ENCODE results near the gene KCNJ1. TPM values are rescaled to one million over a fixed set of nuclear protein-coding genes. Genes with fewer than 3 reads are reported as not detected.

The KCNJ1 gene
- polyA plus RNA-seq, 1 of the 3 experiments (the other 2 are of a cell fraction): not detected

DNA sequence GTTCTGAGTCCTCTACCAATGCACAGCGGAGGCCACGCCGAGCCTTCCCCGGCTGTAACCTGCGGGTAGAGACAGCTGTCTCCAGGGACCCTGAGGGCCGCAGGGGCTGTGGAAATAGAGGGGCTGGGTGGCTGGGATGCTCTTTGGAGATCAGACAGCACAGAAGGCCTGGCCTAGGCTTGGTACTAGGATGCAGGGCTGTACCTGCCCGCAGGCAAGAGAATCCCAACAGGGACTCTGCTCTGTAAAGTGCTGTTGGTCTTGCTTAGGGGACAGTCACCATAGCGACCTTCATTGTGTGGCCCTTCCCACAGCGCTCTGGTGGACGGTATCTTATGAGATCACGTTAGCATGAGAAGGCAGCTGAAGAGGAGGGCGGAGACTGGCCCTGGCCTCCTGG, 12.7 kb upstream of the KCNJ1 start:
- H3K4me3 ChIP-seq (ENCODE audit: low read depth in 2 of 2, low read length in 1 of 2): no peak overlapping the region
- H3K79me2 ChIP-seq (ENCODE audit: insufficient read depth): no peaks in the 10 kb centered on the region
- H3K36me3 ChIP-seq (replicated peaks in 1 of 2; ENCODE audit: control insufficient read depth in 1 of 2, insufficient read depth in 2 of 2, low read length in 1 of 2): no peaks in the 10 kb centered on the region
- H3K9me3 ChIP-seq: no peaks in the 10 kb centered on the region
- no peak overlapping the region for H3K9ac ChIP-seq
- POLR2A ChIA-PET: no interaction called here
- CTCF ChIA-PET: interaction anchor here (1.3 to 4.9 kb wide), 2 partner anchors 11 to 77 kb away, joined by 5 to 61 read pairs; no protein-coding TSS in a partner anchor
- no peak for TF ChIP-seq MEF2A (IDR thresholded peaks at IDR 0.05; ENCODE audit: borderline replicate concordance, low read depth)
- TF ChIP-seq, protein P1, sequence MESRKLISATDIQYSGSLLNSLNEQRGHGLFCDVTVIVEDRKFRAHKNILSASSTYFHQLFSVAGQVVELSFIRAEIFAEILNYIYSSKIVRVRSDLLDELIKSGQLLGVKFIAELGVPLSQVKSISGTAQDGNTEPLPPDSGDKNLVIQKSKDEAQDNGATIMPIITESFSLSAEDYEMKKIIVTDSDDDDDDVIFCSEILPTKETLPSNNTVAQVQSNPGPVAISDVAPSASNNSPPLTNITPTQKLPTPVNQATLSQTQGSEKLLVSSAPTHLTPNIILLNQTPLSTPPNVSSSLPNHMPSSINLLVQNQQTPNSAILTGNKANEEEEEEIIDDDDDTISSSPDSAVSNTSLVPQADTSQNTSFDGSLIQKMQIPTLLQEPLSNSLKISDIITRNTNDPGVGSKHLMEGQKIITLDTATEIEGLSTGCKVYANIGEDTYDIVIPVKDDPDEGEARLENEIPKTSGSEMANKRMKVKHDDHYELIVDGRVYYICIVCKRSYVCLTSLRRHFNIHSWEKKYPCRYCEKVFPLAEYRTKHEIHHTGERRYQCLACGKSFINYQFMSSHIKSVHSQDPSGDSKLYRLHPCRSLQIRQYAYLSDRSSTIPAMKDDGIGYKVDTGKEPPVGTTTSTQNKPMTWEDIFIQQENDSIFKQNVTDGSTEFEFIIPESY (IDR thresholded peaks at IDR 0.05; ENCODE audit: borderline replicate concordance, low read depth): no peak
- TF ChIP-seq RXRA (IDR thresholded peaks at IDR 0.05; ENCODE audit: borderline replicate concordance, low read depth): no peak
- TF ChIP-seq, protein P2, sequence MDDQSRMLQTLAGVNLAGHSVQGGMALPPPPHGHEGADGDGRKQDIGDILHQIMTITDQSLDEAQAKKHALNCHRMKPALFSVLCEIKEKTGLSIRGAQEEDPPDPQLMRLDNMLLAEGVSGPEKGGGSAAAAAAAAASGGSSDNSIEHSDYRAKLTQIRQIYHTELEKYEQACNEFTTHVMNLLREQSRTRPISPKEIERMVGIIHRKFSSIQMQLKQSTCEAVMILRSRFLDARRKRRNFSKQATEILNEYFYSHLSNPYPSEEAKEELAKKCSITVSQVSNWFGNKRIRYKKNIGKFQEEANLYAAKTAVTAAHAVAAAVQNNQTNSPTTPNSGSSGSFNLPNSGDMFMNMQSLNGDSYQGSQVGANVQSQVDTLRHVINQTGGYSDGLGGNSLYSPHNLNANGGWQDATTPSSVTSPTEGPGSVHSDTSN (IDR thresholded peaks at IDR 0.05): no peak
- TF ChIP-seq FOXJ3 (CRISPR knock-in tag; IDR thresholded peaks at IDR 0.05): no peak
- no peak for TF ChIP-seq GATA2 (CRISPR knock-in tag; IDR thresholded peaks at IDR 0.05)
- no peak for TF ChIP-seq EZH2phosphoT487 (IDR thresholded peaks at IDR 0.05; ENCODE audit: borderline replicate concordance, low read depth)
- no peak for TF ChIP-seq RCOR1 (IDR thresholded peaks at IDR 0.05; ENCODE audit: low read length)
- TF ChIP-seq TAF1 (IDR thresholded peaks at IDR 0.05; ENCODE audit: borderline replicate concordance, low read depth, low read length): no peak
- no peak for TF ChIP-seq SIN3A (IDR thresholded peaks at IDR 0.05; ENCODE audit: borderline replicate concordance, low read depth, low read length)
- TF ChIP-seq FOSL2 (IDR thresholded peaks at IDR 0.05; ENCODE audit: borderline replicate concordance, low read depth): no peak
- TF ChIP-seq ELF1 (IDR thresholded peaks at IDR 0.05): no peak
- no peak for TF ChIP-seq CHD2 (IDR thresholded peaks at IDR 0.05; ENCODE audit: low read length, partially characterized antibody)
- no peak for TF ChIP-seq MXI1 (IDR thresholded peaks at IDR 0.05; ENCODE audit: low read depth, low read length)
- TF ChIP-seq NRF1 (IDR thresholded peaks at IDR 0.05; ENCODE audit: low read depth, low read length): no peak
- no peak for TF ChIP-seq TCF12 (IDR thresholded peaks at IDR 0.05)
- no peak for TF ChIP-seq TEAD4 (IDR thresholded peaks at IDR 0.05; ENCODE audit: borderline replicate concordance, insufficient read depth)
- TF ChIP-seq SMC3 (IDR thresholded peaks at IDR 0.05; ENCODE audit: low read depth, low read length): no peak
- TF ChIP-seq FOXM1 (IDR thresholded peaks at IDR 0.05; ENCODE audit: low read depth): no peak
- H3K4me2 ChIP-seq: no peak overlapping the region
- H3K27ac ChIP-seq (ENCODE audit: low read depth in 2 of 2, low read length in 1 of 2): no peak overlapping the region
- peaks cover 6% of the 10 kb centered on the region; the same call in 1 of the 2 replicates for H3K27me3 ChIP-seq (ENCODE audit: insufficient read depth)
- no peaks in the 10 kb centered on the region for H3F3A ChIP-seq (replicated peaks; ENCODE audit: insufficient read depth)
- H2AFZ ChIP-seq (ENCODE audit: low read depth): no peak overlapping the region
- no peaks in the 10 kb centered on the region for H4K20me1 ChIP-seq (ENCODE audit: insufficient read depth)
- no peaks in the 10 kb centered on the region; a peak in 1 of 4 replicates for H3K4me1 ChIP-seq (ENCODE audit: control insufficient read depth in 1 of 2, insufficient read depth in 2 of 2, low read depth in 1 of 2, low read length in 1 of 2)
- whole genome bisulfite sequencing (ENCODE audit: low lambda C conversion rate): 74% methylated on average over 12 of the region's 12 CpGs
- no peaks in the 10 kb centered on the region for H3K9me2 ChIP-seq
- DNase-seq: no peak
